ENCODE data around the gene C16orf90. TPM values are rescaled to one million over a fixed set of nuclear protein-coding genes. Genes with fewer than 3 reads are reported as not detected.
"Not testable (repeated sequence)": the region's sequence is repeated elsewhere in the genome, so short reads cannot be mapped to it uniquely, and the experiment has no call there.

Gene C16orf90
- total and polyA plus RNA-seq, 2 donors (not counting 1 experiment from before 2014, with no cell fraction given), result not detected

GRCh38 chr16:3475604-3476375 lies 19.5 kb downstream of the C16orf90 start:
- Histone ChIP-seq H2AFZ (ENCODE audit: insufficient read depth, low read depth, low read length, poor library complexity, severe bottlenecking) (no peak overlapping the region), H3K79me2 (ENCODE audit: control insufficient read depth, insufficient read depth, low read length) (peaks cover 69% of the 10 kb centered on the region)

GRCh38 chr16:3474870-3475269 lies 20.4 kb downstream of the C16orf90 start:
- H3K4me3 ChIP-seq (ENCODE audit: control extremely low read depth in 1 of 5, extremely low read depth in 1 of 5, insufficient read depth in 1 of 5, low read depth in 2 of 5, low read length in 4 of 5); H3K27me3 Mint-ChIP-seq; H3K9me3 Mint-ChIP-seq (ENCODE audit: insufficient read depth); H3K4me2 ChIP-seq (replicated peaks; ENCODE audit: low read depth, low read length, poor library complexity, severe bottlenecking); H3K9ac ChIP-seq (ENCODE audit: low read length); H3K4me3 Mint-ChIP-seq; intact Hi-C loops (cut with micrococcal nuclease); H3K4me1 Mint-ChIP-seq; DNase-seq; H3K4me1 ChIP-seq (ENCODE audit: control insufficient read depth in 2 of 2, insufficient read depth in 2 of 2, low read length in 2 of 2); ATAC-seq (ENCODE audit: low read depth); H3K27ac ChIP-seq (ENCODE audit: low read length in 2 of 2); H3K27ac Mint-ChIP-seq; H2AFZ ChIP-seq (ENCODE audit: insufficient read depth, low read depth, low read length, poor library complexity, severe bottlenecking); POLR2A ChIA-PET; H3K27me3 ChIP-seq (replicated peaks in 1 of 4; ENCODE audit: control extremely low read depth in 1 of 4, control insufficient read depth in 3 of 4, insufficient read depth in 4 of 4, low read length in 3 of 4): not testable (repeated sequence)
- WGBS (ENCODE audit: insufficient coverage), result 80% methylated on average over 1 of the region's 7 CpGs
- CTCF ChIA-PET, result interaction anchor here (1.0 kb wide), 1 partner anchor 11 kb away, joined by 4 read pairs; no protein-coding TSS in a partner anchor
- Histone ChIP-seq H3K36me3 (replicated peaks in 1 of 2; ENCODE audit: control extremely low read depth in 1 of 2, control insufficient read depth in 1 of 2, extremely low read depth in 1 of 2, insufficient read depth in 2 of 2, low read length in 1 of 2) (peaks cover 0 to 16% of the 10 kb centered on the region in 2 experiments), H4K20me1 (ENCODE audit: control insufficient read depth, insufficient read depth, low read length, poor library complexity, severe bottlenecking) (peaks cover 58% of the 10 kb centered on the region), H3K79me2 (ENCODE audit: control insufficient read depth, insufficient read depth, low read length) (peaks cover 78% of the 10 kb centered on the region), H3K9me3 (ENCODE audit: control extremely low read depth in 1 of 3, control insufficient read depth in 2 of 3, insufficient read depth in 1 of 3, low read length in 2 of 3) (peaks cover 0 to 26% (median 6%) of the 10 kb centered on the region in 3 donors)

More at GRCh38 chr16:3475604-3476375, 19.5 kb downstream of the C16orf90 start:
- CTCF ChIA-PET, result no interaction called here
- no peak overlapping the region for H3K27ac ChIP-seq (ENCODE audit: low read length in 2 of 2)
- H3K4me2 ChIP-seq (replicated peaks; ENCODE audit: low read depth, low read length, poor library complexity, severe bottlenecking), result no peak overlapping the region
- no peaks in the 10 kb centered on the region for H3K27me3 Mint-ChIP-seq
- H3K36me3 ChIP-seq (replicated peaks in 1 of 2; ENCODE audit: control extremely low read depth in 1 of 2, control insufficient read depth in 1 of 2, extremely low read depth in 1 of 2, insufficient read depth in 2 of 2, low read length in 1 of 2), result peaks cover 0 to 20% of the 10 kb centered on the region in 2 experiments
- intact Hi-C loops (cut with micrococcal nuclease), result no loop called here
- peaks cover 0 to 26% (median 6%) of the 10 kb centered on the region in 3 donors for H3K9me3 ChIP-seq (ENCODE audit: control extremely low read depth in 1 of 3, control insufficient read depth in 2 of 3, insufficient read depth in 1 of 3, low read length in 2 of 3)
- H3K4me3 ChIP-seq (ENCODE audit: control extremely low read depth in 1 of 5, extremely low read depth in 1 of 5, insufficient read depth in 1 of 5, low read depth in 2 of 5, low read length in 4 of 5), result no peak overlapping the region
- WGBS (ENCODE audit: insufficient coverage), result 97% methylated on average over 22 of the region's 29 CpGs
- DNase-seq (no peak), ATAC-seq (ENCODE audit: low read depth) (no peak)
- H3K9me3 Mint-ChIP-seq (ENCODE audit: insufficient read depth), result no peaks in the 10 kb centered on the region
- POLR2A ChIA-PET, result no interaction called here
- peaks cover 6% of the 10 kb centered on the region for H3K4me1 Mint-ChIP-seq
- H4K20me1 ChIP-seq (ENCODE audit: control insufficient read depth, insufficient read depth, low read length, poor library complexity, severe bottlenecking), result peaks cover 51% of the 10 kb centered on the region
- no peak overlapping the region for H3K27ac Mint-ChIP-seq
- no peaks in the 10 kb centered on the region for H3K27me3 ChIP-seq (replicated peaks in 1 of 4; ENCODE audit: control extremely low read depth in 1 of 4, control insufficient read depth in 3 of 4, insufficient read depth in 4 of 4, low read length in 3 of 4)
- H3K4me1 ChIP-seq (ENCODE audit: control insufficient read depth in 2 of 2, insufficient read depth in 2 of 2, low read length in 2 of 2), result no peaks in the 10 kb centered on the region
- TF ChIP-seq CTCF (IDR thresholded peaks at IDR 0.05), result no peak
- TF ChIP-seq EZH2 (IDR thresholded peaks at IDR 0.05; ENCODE audit: borderline replicate concordance, insufficient read depth, low read depth, low read length, poor library complexity, severe bottlenecking), result no peak
- H3K9ac ChIP-seq (ENCODE audit: low read length), result no peak overlapping the region
- no peak overlapping the region for H3K4me3 Mint-ChIP-seq

Data from B cell (primary cell).